Measurements from ENCODE around the gene GPC1. TPM values are rescaled to one million over a fixed set of nuclear protein-coding genes. Genes with fewer than 3 reads are reported as not detected.
A peak's percentile ranks its signal among the peaks of the same experiment; 100 is the strongest.

The GPC1 gene
- total RNA-seq, 2 donors from 2014 or later = 37.8 to 69.7 TPM

GRCh38 chr2:240432430-240432819 is 3.0 kb upstream of the GPC1 start:
- WGBS, 2 experiments (ENCODE audit: insufficient coverage in 1 of 2, insufficient read length in 1 of 2) = 85 to 86% methylated on average over 9 of the region's 9 CpGs
- DNase-seq = peak; percentile 32
- Mint-ChIP-seq H3K36me3 (ENCODE audit: low read depth) (no peaks in the 10 kb centered on the region), H3K4me3 (no peak overlapping the region), H3K9me3 (no peaks in the 10 kb centered on the region), H3K4me1 (no peaks in the 10 kb centered on the region), H3K27me3 (ENCODE audit: insufficient read depth) (peaks cover 45% of the 10 kb centered on the region), H3K27ac (no peak overlapping the region)
- Histone ChIP-seq H3K27ac (ENCODE audit: low read depth, low read length) (no peak overlapping the region), H3K36me3 (ENCODE audit: control insufficient read depth, insufficient read depth, low read length) (no peaks in the 10 kb centered on the region), H3K4me1 (ENCODE audit: control insufficient read depth, insufficient read depth, low read length) (no peaks in the 10 kb centered on the region), H3K27me3 (ENCODE audit: control insufficient read depth, insufficient read depth, low read length, poor library complexity, severe bottlenecking) (peaks cover 8% of the 10 kb centered on the region), H3K9ac (ENCODE audit: extremely low read depth, low read length, poor library complexity, severe bottlenecking) (no peak overlapping the region), H3K9me3 (ENCODE audit: control insufficient read depth, low read length) (no peaks in the 10 kb centered on the region), H3K4me3 (ENCODE audit: low read length) (no peak overlapping the region)
- no peak for TF ChIP-seq CTCF (conservative IDR thresholded peaks at IDR 0.05)

- WGBS, 2 experiments (ENCODE audit: insufficient coverage in 1 of 2, insufficient read length in 1 of 2) = 93 to 97% methylated on average over 21 to 34 of the region's 34 CpGs
- H3K36me3 ChIP-seq (ENCODE audit: control insufficient read depth, insufficient read depth, low read length) = no peaks in the 10 kb centered on the region
- Mint-ChIP-seq H3K9me3 (no peaks in the 10 kb centered on the region), H3K4me3 (peak overlapping the region; percentile 80), H3K4me1 (no peaks in the 10 kb centered on the region), H3K27me3 (ENCODE audit: insufficient read depth) (peaks cover 50% of the 10 kb centered on the region), H3K27ac (no peak overlapping the region), H3K36me3 (ENCODE audit: low read depth) (no peaks in the 10 kb centered on the region)
- no peaks in the 10 kb centered on the region for H3K4me1 ChIP-seq (ENCODE audit: control insufficient read depth, insufficient read depth, low read length)
- no peak overlapping the region for H3K9ac ChIP-seq (ENCODE audit: extremely low read depth, low read length, poor library complexity, severe bottlenecking)
- peaks cover 14% of the 10 kb centered on the region for H3K27me3 ChIP-seq (ENCODE audit: control insufficient read depth, insufficient read depth, low read length, poor library complexity, severe bottlenecking)
- no peak overlapping the region for H3K27ac ChIP-seq (ENCODE audit: low read depth, low read length)
- DNase-seq = peak; percentile 40
- no peak for TF ChIP-seq CTCF (conservative IDR thresholded peaks at IDR 0.05)
- H3K4me3 ChIP-seq (ENCODE audit: low read length) = no peak overlapping the region
- no peaks in the 10 kb centered on the region for H3K9me3 ChIP-seq (ENCODE audit: control insufficient read depth, low read length)
Observed at GRCh38 chr2:240432820-240433801, 2.4 kb upstream of the GPC1 start.

GRCh38 chr2:240433973-240434727 is 1.3 kb upstream of the GPC1 start:
- no peak overlapping the region for H3K27ac Mint-ChIP-seq
- H3K4me3 Mint-ChIP-seq = peak overlapping the region; percentile 80
- peak overlapping the region; percentile 84 for H3K4me3 ChIP-seq (ENCODE audit: low read length)
- H3K4me1 ChIP-seq (ENCODE audit: control insufficient read depth, insufficient read depth, low read length) = no peaks in the 10 kb centered on the region
- 87 to 96% methylated on average over 10 to 16 of the region's 16 CpGs for WGBS, 2 experiments (ENCODE audit: insufficient coverage in 1 of 2, insufficient read length in 1 of 2)
- DNase-seq = no peak
- no peaks in the 10 kb centered on the region for H3K9me3 ChIP-seq (ENCODE audit: control insufficient read depth, low read length)
- H3K27me3 ChIP-seq (ENCODE audit: control insufficient read depth, insufficient read depth, low read length, poor library complexity, severe bottlenecking) = peaks cover 14% of the 10 kb centered on the region
- H3K27me3 Mint-ChIP-seq (ENCODE audit: insufficient read depth) = peaks cover 47% of the 10 kb centered on the region
- H3K9me3 Mint-ChIP-seq = no peaks in the 10 kb centered on the region
- no peaks in the 10 kb centered on the region for H3K36me3 ChIP-seq (ENCODE audit: control insufficient read depth, insufficient read depth, low read length)
- no peak overlapping the region for H3K9ac ChIP-seq (ENCODE audit: extremely low read depth, low read length, poor library complexity, severe bottlenecking)
- H3K36me3 Mint-ChIP-seq (ENCODE audit: low read depth) = peaks cover 2% of the 10 kb centered on the region
- H3K4me1 Mint-ChIP-seq = no peaks in the 10 kb centered on the region
- H3K27ac ChIP-seq (ENCODE audit: low read depth, low read length) = no peak overlapping the region
- no peak for TF ChIP-seq CTCF (conservative IDR thresholded peaks at IDR 0.05)

Measured in endodermal cell (in vitro differentiated cells).